Erythroblast (primary cell): Measurements from ENCODE around the gene MKLN1.

ENCODE experiments used
- DNase-seq, 2 experiments: peaks; one replicate each; lab custom pipeline; 2025; lab: John Stamatoyannopoulos, UW
- GATA1 ChIP-seq: IDR thresholded peaks from 2 replicates; pipeline ENCODE4 v1.6.1; 2011; ENCODE audit warnings: low read depth, mild to moderate bottlenecking, control low read depth, low read length, moderate library complexity
- POLR2A ChIP-seq: IDR thresholded peaks from 2 replicates; pipeline ENCODE4 v1.6.1; 2011; ENCODE audit warnings: mild to moderate bottlenecking, low read length

MKLN1 gene

DNA sequence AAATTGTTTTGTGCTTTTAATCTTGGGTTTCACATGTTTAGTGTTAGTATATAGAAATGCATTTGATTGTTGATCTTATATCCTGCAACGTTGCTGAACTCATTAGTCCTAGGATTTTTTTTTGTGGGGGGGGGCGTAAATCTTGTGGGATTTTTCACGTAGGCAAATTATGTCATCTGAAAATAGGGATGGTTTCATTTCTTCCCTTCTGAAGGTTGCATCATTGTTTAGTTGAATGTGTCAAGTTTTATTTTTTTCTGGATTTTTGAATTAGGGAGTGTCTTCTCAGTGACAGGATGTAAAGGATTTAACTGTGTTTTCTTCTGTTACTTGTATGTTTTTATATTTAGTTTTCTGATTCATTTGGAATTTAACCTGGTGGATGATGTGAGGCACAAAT is 26.7 kb downstream of the MKLN1 start:
- DNase-seq = no peak
- TF ChIP-seq GATA1 (no peak), POLR2A (no peak)

DNA sequence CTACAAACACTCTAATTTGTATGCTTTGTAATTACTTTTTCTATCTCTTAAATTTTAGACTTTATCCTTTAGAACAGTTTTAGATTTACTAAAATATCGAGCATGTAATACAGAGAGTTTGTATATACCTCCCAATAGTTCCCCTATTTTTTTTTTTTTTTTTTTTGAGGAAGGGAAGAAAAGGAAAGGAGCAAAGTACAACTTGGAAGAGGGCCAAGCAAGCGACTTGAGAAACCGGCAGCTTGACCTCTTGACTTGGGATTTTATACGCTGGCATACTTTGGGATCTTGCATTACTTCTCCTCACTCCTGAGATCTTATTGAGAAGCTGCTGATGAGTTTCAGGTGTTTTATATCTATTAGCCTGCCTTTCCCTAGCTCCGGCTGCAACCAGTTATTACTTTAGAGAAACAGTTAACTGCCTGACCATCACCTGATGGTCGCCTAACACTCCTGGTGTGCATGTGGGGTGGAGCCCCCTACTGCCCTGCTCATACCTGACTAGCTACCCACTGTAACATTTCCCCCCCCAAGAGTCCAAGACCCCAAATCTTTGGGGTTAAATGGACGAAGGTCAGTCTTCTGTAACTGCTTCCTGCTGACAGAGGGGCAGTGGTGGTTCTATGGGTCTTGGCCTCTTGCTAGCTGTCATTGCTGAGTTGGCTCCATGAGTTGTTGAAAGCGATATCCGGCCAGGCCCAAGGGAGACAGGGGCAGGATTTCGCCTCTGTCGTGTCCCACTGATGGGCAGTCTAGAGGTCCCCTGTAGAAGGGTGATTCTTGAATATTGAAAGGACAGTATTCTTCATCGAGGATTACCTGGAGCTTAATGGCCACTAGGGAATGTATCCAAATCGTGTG is 28.5 kb downstream of the MKLN1 start:
- TF ChIP-seq GATA1 (no peak), POLR2A (no peak)
- DNase-seq = no peak

DNA sequence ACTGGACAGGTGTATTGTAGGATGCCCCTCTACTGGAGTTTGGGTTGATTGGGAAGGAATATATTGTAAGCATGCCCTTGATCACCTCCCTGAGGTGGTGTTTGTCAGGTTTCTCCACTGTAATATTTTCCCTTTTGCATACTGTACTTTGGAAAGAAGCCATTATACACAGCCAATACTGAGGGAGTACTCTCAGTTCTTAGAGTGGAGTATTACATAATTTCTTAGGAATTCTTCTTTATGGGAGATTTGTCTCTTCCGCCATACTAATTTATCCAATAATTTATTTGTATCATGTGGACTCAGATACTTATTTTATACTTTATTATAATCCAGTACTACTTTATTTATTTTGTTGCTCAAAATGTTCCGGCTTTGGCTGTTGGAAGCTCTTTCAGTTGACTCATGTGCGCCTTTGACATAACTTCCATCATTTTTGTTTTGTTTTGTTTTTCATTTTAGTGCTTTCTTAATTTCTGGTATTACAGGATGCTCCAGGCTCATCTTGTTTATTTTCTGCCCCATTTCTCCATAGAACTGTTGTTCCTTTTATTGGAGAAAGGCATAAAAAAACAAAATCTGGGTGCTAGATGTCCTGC is 29.7 kb downstream of the MKLN1 start:
- DNase-seq = no peak

DNA sequence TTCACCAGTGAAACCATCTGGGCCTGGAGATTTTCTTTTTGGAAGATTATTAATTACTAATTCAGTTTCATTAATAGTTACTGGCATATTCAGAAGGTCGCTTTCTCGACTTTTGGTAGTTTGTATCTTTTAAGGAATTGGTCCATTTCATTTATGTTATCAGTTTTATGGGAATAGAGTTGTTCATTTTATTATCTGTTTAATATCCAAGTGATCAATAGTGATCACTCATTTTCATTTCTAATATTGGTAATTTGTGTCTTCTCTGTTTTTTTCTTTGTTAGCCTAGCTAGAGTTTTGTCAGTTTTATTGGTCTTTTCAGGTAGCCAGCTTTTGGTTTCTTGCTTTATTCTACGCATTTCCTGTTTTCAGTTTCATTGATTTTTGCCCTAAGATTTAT is 31.0 kb downstream of the MKLN1 start:
- TF ChIP-seq GATA1 (no peak), POLR2A (no peak)
- DNase-seq = no peak

More for the DNA sequence above, 29.7 kb downstream of the MKLN1 start:
- no peak for TF ChIP-seq POLR2A
- no peak for TF ChIP-seq GATA1

DNA sequence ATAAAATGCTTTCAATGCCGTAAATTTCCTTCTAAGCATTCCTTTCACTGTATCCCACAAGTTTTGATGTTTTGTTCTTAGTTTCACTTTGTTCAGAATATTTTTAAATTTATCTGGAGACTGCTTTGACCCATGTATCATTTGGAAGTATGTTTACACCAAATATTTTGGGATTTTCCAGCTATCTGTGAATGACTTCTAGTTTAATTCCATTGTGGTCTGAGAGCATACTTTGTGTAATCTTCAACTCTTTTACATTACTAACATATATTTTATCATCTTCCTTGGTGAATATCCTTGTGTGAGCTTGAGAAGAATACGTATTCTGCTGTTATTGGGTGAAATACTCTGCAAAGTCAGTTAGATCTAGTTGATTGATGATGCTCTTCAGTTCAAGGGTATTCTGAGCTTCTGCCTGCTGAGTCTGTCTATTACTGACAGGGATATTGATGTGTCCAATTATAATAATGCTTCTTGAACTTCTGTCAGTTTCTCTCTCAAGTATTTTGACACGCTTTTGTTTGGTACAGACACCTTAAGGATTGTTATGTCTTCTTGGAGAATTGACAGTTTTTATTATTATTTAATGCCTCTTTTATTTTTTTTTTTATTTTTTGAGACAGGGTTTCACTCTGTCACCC is 31.6 kb downstream of the MKLN1 start:
- DNase-seq = no peak
- TF ChIP-seq GATA1 (no peak), POLR2A (no peak)

DNA sequence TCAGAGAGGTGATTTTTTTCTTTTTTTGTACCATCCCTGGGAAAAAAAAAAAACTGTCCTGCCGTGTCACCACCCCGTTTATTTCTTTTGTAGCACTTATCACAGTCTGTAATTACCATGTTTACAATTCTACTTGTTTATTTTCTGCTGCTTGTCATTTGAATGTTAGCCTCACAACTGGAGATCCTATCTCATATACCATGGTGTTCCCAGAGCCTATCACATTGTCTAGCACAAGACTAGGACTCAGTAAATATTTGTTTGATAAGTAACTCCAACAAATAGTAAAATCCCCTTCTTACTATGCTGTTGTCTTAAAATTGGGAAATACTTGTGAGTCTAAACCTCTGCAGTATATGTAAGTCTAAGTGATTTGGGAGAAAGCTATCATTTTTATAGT is 36.0 kb downstream of the MKLN1 start:
- DNase-seq = no peak
- TF ChIP-seq POLR2A (no peak), GATA1 (no peak)

DNA sequence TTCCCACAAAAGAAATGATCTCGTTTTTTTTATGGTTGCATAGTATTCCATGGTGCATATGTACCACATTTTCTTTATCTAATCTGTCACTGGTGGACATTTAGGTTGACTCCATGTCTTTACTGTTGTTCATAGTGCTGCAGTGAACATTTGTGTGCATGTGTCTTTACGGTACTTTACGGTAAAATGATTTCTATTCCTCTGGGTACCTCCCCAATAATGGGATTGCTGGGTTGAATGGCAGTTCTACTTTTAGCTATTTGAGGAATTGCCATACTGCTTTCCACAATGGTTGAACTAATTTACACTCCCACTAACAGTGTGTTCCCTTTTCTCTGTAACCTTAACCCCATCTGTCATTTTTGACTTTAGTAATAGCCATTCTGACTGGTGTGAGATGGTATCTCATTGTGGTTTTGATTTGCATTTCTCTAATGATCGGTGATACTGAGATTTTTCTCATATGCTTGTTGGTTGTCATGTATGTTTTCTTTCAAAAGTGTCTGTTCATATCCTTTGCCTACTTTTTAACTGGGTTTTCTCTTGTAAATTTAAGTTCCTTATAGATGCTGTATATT is 37.2 kb downstream of the MKLN1 start:
- no peak for TF ChIP-seq POLR2A
- TF ChIP-seq GATA1 = no peak
- no peak for DNase-seq

DNA sequence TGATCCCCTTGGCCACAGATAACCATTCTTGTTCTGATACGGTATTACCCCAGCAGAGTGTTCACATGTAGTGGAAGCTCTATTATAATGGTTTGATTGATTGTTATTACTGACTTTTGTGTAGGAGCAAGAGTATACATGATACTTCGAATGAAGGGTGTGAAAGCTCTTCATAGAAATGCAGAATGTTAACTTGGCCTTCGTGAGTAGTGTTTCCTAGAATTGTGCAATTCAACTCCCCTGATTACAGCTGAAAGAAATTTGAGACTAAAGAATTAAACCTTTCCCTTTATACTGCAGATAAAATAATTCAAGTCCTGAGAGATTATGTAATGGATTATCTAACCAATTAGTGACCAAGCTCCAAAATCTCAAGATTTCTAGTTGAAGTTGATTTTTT is 38.2 kb downstream of the MKLN1 start:
- TF ChIP-seq GATA1 (no peak), POLR2A (no peak)
- peak in 1 of 2 experiments; percentile 19 for DNase-seq

DNA sequence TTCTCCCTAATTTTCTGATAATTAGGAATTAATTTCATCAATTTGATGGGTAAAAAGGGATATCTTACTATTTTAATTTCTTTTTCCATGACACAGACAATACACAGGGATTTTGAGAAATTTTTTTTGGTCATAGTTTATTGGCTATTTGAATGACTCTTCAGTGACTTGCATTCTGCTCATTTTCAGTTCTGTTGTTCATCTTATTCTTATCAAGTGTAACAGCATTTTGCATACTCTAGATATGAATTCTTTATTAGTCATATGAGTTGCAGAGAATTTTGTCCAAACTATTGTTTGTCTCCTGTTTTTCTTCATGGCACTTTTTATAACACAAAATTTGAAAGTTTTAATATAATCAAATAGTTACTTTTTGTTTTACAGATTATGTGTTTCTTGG is 41.7 kb downstream of the MKLN1 start:
- peak; percentile 67 to 82 for DNase-seq

DNA sequence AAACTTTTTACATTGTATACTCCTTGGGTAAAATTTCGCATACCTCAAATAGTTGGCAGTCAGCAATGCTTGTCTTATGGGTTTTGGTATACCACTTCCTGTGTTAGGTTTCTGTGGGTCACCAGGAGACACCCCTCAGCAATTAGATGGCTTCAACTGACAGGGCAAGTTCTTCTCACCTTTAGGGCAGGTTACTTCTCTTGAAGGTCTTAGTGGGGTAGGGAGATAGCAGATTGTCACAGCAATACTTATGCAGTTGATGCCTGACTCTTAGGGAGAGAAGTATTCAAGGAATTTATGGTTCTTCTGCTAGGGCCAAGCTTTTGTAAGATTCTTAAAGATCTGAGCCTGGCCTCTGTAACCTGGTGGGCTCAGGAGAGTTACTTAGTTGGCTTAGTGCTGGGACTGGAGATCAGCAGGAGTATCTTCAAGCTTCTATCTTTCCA is 42.9 kb downstream of the MKLN1 start:
- TF ChIP-seq GATA1 (no peak), POLR2A (no peak)
- peak; percentile 19 to 40 for DNase-seq

More for the DNA sequence above, 41.7 kb downstream of the MKLN1 start:
- TF ChIP-seq POLR2A (no peak), GATA1 (no peak)

DNA sequence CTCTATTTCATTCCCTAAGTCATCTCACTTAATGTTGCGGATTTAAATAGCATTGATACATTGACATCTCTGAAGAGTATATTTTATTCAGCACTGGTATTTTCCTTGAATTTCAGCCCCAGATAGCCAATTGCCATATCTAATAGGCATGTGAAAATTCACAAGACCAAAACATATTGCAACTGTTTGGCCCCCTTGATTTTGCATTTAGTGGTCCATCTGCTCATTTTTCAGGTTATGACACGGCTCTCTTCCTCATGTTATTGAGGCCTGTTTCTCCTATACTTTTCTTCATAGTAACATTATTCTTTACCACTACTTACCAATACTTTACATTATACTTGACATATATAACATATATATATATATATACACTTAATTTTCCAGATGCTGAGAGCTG is 43.7 kb downstream of the MKLN1 start:
- no peak for TF ChIP-seq GATA1
- TF ChIP-seq POLR2A = no peak

DNA sequence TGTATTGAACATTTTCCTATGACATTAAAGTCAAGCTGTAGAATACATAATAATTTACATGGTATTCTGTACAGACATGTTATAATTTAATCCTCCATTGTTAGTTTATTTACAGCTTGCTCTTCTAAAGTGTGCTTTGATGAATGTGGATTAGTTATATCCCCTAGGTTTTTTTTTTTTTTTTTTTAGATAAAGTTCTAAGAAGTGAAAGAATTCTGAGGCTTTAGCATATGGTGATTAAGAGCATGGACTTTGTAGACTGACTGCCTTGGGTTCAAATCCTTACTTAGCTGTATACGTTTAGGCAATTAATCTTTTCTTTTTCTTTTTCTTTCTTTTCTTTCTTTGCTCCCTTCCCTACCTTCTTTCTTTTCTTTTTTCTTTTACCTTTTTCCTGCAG is 44.9 kb downstream of the MKLN1 start:
- DNase-seq = peak; percentile 10 to 36
- TF ChIP-seq POLR2A (no peak), GATA1 (no peak)

More for the DNA sequence above, 43.7 kb downstream of the MKLN1 start:
- peak; percentile 10 to 32 for DNase-seq

DNA sequence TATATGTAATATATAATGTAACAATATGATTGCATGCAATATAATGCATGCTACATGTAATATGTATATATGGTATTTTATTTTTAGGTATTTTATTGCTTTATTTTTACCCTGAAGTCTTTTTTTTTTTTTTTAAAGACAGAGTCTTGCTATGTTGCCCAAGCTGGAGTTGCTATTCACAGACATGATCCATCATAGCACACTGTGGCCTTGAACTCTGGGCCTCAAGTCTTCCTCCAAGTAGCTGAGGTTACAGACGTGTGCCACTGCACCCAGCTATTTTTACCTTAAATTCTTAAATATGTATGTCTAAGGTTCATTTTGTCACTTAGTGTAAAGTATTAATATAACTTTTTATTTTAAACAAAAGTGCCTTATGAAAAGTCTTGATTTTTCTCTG is 47.1 kb downstream of the MKLN1 start:
- DNase-seq = no peak
- TF ChIP-seq POLR2A = no peak
- TF ChIP-seq GATA1 = no peak
